Stimulated activated CD8-positive, alpha-beta memory T cell treated with anti-CD3 and anti-CD28 coated beads, Interleukin-12 subunit alpha, Interleukin-12 subunit beta, amount 100 ng/mL, for 24 hours (primary cell): ENCODE measurements around the gene C2CD2L.
"Not testable (repeated sequence)": the region's sequence is repeated elsewhere in the genome, so short reads cannot be mapped to it uniquely, and the experiment has no call there.

Source experiments
- DNase-seq: peaks from one replicate; pipeline ENCODE4 v3.0.0-alpha.2; 2020; ENCODE audit errors: extremely low read depth

C2CD2L gene

DNA sequence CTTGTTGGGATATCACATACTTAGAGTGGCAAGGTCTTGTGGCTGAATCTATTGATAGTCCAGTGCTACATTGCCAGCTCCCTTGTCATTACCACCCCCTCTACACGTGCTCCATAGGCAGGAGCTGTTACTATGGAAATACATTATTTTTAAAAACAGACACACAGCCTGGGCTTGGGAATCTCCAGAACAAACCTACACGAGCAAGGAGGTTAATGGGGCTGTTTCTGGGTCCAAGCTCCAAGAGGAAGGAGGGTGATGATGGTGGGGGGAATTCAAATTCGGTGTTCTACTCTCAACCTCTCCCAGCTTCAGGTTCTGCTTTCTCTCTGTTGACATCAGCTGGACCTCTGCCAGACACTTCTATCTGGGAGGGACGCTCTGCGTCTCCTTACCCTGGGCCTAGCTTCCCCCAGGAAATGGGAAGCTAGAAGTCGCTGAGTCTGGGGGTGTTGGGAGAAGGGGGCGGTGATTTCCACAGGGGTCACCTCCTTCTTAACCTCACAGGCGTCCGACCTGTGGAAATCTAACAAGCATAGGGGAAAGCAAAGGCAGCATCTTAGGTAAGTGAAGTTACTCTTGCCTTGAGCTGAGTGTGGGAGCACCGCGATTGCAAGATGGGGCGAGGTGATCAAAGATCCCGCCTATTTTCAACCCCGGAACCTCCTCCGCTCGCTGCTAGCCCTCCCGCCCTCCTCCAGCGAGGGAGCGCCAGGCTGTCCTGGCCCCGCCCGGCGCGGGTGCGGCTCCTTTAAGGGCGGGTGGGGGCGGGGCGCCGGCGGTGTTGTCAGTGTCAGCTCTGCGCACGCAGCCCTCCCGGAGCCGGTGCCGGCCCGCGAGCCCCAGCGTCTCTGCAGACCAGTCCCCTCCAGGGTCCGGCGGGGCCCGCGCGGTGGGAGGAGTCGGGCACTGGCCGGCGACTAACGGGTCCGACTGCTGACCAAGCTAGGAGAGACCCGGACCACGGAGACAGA, at the start of gene C2CD2L:
C2CD2L (plus strand) TSS at position 781 of the 974 bp plus-strand sequence. CDS start 398 bp downstream, outside the sequence.
- peak; percentile 72 for DNase-seq

- DNase-seq: not testable (repeated sequence)
Observed at GRCh38 chr11:119059128-119059527, 48.0 kb upstream of the C2CD2L start.

DNA sequence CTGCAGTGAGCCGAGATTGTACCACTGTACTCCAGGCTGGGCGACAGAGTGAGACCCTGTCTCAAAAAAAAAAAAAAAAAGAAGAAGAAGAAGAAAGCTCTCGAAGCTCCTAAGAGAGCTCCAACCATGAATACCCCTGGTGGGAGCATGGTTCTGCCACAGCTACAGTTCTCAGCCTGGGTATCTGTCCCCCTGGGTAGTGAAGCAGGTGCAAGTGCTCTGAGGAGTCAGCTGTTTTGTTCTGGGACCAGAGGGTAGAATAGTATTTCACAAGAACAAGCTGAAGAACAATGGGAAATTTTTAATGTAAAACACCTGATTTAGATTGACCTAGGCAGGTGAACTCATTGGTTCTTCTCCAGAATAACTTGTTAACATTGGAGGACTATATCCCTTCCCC, 45.9 kb upstream of the C2CD2L start:
- DNase-seq: no peak

DNA sequence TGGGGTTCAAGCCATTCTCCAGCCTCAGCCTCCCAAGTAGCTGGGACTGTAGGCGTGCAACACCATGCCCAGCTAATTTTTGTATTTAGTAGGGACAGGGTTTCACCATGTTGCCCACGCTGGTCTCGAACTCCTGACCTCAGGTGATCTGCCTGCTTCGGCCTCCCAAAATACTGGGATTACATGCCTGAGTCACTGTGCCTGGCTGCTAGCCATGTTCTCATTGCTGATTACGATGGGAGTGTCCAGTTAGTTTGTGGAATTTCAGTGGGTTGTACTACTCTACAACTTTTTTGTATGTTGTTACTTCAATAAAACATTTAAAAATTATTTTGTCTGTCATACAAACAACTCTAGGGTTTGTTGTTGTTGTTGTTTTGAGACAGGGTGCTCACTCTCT, 44.4 kb upstream of the C2CD2L start:
- DNase-seq: no peak

DNA sequence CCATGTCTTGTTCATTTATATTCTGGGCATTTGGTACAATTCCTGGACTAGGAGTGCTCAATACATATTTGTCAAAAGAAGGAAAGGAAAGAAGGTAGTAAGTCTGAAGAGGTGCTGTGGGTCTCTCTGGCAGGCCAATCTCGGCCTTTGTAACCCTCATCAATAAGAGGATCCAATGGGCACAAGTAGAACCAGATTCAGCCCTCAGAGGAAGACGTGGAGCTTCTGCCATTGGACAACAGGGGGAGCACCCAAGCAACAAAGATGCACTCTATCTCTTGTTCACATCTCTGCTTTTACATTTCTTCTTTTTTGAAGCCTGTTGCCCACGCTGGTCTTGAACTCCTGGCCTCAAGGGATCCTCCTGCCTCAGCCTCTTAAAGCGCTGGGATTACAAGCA, 41.8 kb upstream of the C2CD2L start:
- no peak for DNase-seq

- DNase-seq: peak; percentile 97
Observed at GRCh38 chr11:119067371-119068222, 39.5 kb upstream of the C2CD2L start, which contains the start of gene VPS11. Gene VPS11 (plus strand): TSS chr11:119067818. CDS start chr11:119067824, 6 bp downstream.

DNA sequence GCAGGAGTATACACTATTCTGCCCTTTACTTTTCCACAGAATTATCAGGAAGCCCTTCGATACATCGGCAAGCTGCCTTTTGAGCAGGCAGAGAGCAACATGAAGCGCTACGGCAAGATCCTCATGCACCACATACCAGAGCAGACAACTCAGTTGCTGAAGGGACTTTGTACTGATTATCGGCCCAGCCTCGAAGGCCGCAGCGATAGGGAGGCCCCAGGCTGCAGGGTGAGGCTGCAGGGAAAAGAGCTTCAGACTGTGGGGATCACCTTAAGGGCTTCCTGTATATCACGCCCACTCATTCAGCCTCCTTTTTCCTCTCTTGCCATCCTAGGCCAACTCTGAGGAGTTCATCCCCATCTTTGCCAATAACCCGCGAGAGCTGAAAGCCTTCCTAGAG, 29.3 kb upstream of the C2CD2L start:
- no peak for DNase-seq

DNA sequence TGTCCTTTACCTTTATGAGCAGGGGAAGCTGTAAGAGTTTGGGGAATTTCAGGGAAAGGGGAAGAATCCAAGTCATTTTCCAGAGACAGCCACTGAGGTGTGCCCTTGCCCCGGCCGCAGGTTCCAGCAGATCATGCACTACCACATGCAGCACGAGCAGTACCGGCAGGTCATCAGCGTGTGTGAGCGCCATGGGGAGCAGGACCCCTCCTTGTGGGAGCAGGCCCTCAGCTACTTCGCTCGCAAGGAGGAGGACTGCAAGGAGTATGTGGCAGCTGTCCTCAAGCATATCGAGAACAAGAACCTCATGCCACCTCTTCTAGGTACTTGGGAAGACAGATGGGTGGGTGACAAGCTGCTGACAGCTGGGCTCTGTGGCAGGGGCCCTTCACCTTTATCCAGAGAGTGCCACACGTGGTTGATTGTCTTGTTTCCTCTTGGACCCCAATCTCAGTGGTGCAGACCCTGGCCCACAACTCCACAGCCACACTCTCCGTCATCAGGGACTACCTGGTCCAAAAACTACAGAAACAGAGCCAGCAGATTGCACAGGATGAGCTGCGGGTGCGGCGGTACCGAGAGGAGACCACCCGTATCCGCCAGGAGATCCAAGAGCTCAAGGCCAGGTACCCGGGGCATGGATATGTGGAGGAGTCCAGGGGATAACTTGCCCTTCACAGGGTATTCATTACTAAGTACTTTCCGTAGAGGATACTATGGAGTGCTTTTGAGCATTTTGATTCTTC, 28.3 kb upstream of the C2CD2L start:
- DNase-seq: no peak

GRCh38 chr11:119081682-119082260, 25.4 kb upstream of the C2CD2L start:
- no peak for DNase-seq

- peak; percentile 85 for DNase-seq
Observed at GRCh38 chr11:119084663-119085436, 22.3 kb upstream of the C2CD2L start, which contains the start of gene HMBS. Gene HMBS (plus strand): TSS chr11:119084881. CDS start chr11:119085034, 153 bp downstream.

DNA sequence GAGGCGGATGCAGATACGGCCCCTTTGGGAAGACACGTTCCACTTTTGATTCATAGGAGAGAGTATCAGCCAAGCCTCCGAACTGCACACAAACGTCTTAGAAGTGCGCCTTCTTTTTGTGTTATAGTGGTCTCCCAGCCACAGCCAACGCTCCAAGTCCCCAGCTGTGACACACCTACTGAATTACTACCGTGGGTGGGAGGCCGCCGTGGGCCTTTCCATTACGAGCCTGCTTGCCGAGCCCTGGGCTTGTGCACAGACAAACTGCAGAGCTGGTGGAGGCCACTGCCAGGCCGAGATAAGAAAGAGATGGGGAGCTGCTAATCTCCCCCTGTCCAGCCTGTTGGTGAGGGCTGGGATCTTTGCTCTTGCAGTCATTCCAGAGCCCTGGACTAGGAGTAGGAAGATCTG, 21.7 kb upstream of the C2CD2L start:
- DNase-seq: no peak

GRCh38 chr11:119087123-119087522, 20.0 kb upstream of the C2CD2L start:
- DNase-seq: no peak

DNA sequence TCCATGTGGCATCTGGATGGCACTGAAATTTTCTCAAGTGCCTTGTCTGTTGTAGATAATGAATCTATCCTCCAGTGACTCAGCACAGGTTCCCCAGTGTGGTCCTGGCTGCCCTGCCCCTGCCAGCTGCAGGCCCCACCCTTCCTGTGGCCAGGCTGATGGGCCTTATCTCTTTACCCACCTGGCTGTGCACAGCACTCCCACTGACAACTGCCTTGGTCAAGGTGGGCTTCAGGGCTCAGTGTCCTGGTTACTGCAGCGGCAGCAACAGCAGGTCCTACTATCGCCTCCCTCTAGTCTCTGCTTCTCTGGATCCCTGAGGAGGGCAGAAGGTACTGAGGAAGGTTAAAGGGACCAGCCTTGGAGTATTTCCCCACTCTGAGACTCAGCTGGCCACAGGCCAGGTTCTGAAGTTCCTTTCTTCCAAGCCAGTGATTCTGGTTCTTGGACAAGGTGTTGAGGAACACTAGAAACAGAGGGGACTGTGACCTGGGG, 19.4 kb upstream of the C2CD2L start:
- no peak for DNase-seq

- no peak for DNase-seq
Observed at GRCh38 chr11:119088406-119088805, 18.7 kb upstream of the C2CD2L start.

- no peak for DNase-seq
Observed at GRCh38 chr11:119089319-119089718, 17.8 kb upstream of the C2CD2L start.

GRCh38 chr11:119091178-119091577, 16.0 kb upstream of the C2CD2L start:
- no peak for DNase-seq

- DNase-seq: no peak
Observed at GRCh38 chr11:119091966-119092879, 14.9 kb upstream of the C2CD2L start.

DNA sequence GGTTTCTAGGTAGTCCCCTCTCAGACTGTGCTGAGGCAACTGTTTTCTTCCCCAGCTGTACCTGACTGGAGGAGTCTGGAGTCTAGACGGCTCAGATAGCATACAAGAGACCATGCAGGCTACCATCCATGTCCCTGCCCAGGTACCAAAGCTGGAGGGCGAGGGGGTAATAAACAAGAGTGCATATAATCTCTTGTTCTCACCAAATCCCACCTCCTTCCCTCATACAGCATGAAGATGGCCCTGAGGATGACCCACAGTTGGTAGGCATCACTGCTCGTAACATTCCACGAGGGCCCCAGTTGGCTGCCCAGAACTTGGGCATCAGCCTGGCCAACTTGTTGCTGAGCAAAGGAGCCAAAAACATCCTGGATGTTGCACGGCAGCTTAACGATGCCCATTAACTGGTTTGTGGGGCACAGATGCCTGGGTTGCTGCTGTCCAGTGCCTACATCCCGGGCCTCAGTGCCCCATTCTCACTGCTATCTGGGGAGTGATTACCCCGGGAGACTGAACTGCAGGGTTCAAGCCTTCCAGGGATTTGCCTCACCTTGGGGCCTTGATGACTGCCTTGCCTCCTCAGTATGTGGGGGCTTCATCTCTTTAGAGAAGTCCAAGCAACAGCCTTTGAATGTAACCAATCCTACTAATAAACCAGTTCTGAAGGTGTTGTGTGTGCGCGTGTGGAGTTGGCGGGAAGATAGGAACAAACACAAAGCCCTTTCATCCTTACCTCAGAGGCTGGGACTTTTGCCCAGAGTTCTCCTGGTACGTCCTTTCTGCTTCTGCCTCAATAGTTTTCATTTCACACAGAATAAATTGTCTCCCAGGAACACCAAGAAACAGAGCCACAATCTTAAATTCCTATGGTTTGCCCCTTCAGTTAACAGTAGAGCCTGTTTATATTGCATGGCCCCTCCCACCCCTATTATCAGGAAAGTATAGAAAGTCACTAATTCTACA, 14.0 kb upstream of the C2CD2L start:
- DNase-seq: no peak
